H1 (cell line): ENCODE data around the gene SPOCK3. TPM values are rescaled to one million over a fixed set of nuclear protein-coding genes. Genes with fewer than 3 reads are reported as not detected.

Source experiments
- CTCF ChIA-PET: fragments of 300-600 bp; sonication (Branson Sonifier 250); formaldehyde crosslinking; loops from one replicate; lab custom pipeline; 2021; ENCODE audit not compliant: partially characterized antibody; lab: Charles Lee
- POLR2A ChIA-PET: fragments of 300-600 bp; sonication (Branson Sonifier 250); formaldehyde crosslinking; loops from one replicate; lab custom pipeline; 2021; ENCODE audit warnings: inconsistent platforms; ENCODE audit not compliant: partially characterized antibody; lab: Charles Lee
- DNase-seq, 2 experiments: peaks; one replicate each; pipeline versions ENCODE4 v3.0.0 to v3.0.0-alpha.2; 2010 to 2022; ENCODE audit warnings: low spot score in 2 of 2, low read depth in 1 of 2, mixed read lengths in 1 of 2
- FAIRE-seq: peaks from 2 replicates; lab custom pipeline; 2011; peaks lifted over from hg19 to GRCh38; lab: Jason Lieb, UNC
- H2AFZ ChIP-seq: 2 replicates; pipeline ENCODE4 v1.8.1; 2012; ENCODE audit warnings: low read length, inconsistent platforms
- H2AK5ac ChIP-seq: 2 replicates; pipeline ENCODE4 v1.6.1; 2013; ENCODE audit warnings: low read depth, low read length
- H2BK120ac ChIP-seq: replicated peaks from 2 replicates; pipeline ENCODE3; 2013; ENCODE audit warnings: low read depth, low read length, inconsistent platforms
- H2BK12ac ChIP-seq: 2 replicates; pipeline ENCODE4 v1.6.1; 2013; ENCODE audit warnings: low read depth, low read length
- H2BK15ac ChIP-seq: 2 replicates; pipeline ENCODE4 v1.6.1; 2013; ENCODE audit warnings: low read length
- H2BK20ac ChIP-seq: 2 replicates; pipeline ENCODE4 v1.6.1; 2013; ENCODE audit warnings: low read length
- H2BK5ac ChIP-seq: 2 replicates; pipeline ENCODE4 v1.6.1; 2013; ENCODE audit warnings: low read depth, low read length
- H3K14ac ChIP-seq: 2 replicates; pipeline ENCODE4 v1.6.1; 2013; ENCODE audit warnings: inconsistent platforms; ENCODE audit not compliant: insufficient read length
- H3K18ac ChIP-seq: 2 replicates; pipeline ENCODE4 v1.6.1; 2013; ENCODE audit warnings: low read length; ENCODE audit errors: extremely low read depth
- H3K23ac ChIP-seq: 2 replicates; pipeline ENCODE4 v1.6.1; 2013; ENCODE audit warnings: inconsistent platforms; ENCODE audit not compliant: insufficient read length
- H3K23me2 ChIP-seq: 2 replicates; pipeline ENCODE4 v1.6.1; 2013; ENCODE audit warnings: low read depth, low read length
- H3K27ac ChIP-seq: 2 replicates; pipeline ENCODE4 v1.6.1; 2011; ENCODE audit warnings: low read depth, low read length, inconsistent platforms
- H3K27me3 ChIP-seq, 4 experiments: replicated peaks in 1 of 4; 1 replicate in 1 of 4; 2 replicates in 3 of 4; pipeline versions ENCODE4 v1.6.1 to v1.8.1; 2011 to 2013; ENCODE audit warnings: low read length in 3 of 4, mild to moderate bottlenecking in 3 of 4, inconsistent platforms in 2 of 4, mixed read lengths in 2 of 4, moderate library complexity in 1 of 4; ENCODE audit not compliant: control insufficient read depth in 3 of 4, insufficient read depth in 3 of 4; ENCODE audit errors: extremely low read depth in 1 of 4
- H3K36me3 ChIP-seq, 4 experiments: 2 replicates each; pipeline versions ENCODE4 v1.6.1 to v1.8.1; 2011 to 2013; ENCODE audit warnings: mild to moderate bottlenecking in 4 of 4, low read length in 3 of 4, moderate library complexity in 2 of 4, control low read depth in 1 of 4, inconsistent platforms in 1 of 4; ENCODE audit not compliant: insufficient read depth in 4 of 4, control insufficient read depth in 2 of 4
- H3K4ac ChIP-seq: replicated peaks from 2 replicates; pipeline ENCODE3; 2013; ENCODE audit warnings: low read length, low read depth, mixed read lengths, inconsistent platforms; ENCODE audit not compliant: insufficient read length
- H3K4me1 ChIP-seq, 4 experiments: replicated peaks in 1 of 4; 1 replicate in 1 of 4; 2 replicates in 3 of 4; pipeline versions ENCODE4 v1.6.1 to v1.8.1; 2011 to 2013; ENCODE audit warnings: low read length in 3 of 4, inconsistent platforms in 2 of 4, mixed read lengths in 1 of 4; ENCODE audit not compliant: insufficient read depth in 4 of 4, control insufficient read depth in 3 of 4
- H3K4me2 ChIP-seq, 2 experiments: 2 replicates each; pipeline versions ENCODE4 v1.6.1 to v1.8.1; 2011 to 2013; ENCODE audit warnings: low read depth in 2 of 2, low read length in 2 of 2, control low read depth in 1 of 2, inconsistent platforms in 1 of 2, mild to moderate bottlenecking in 1 of 2; ENCODE audit not compliant: insufficient read depth in 1 of 2
- H3K4me3 ChIP-seq, 4 experiments: fragments of 200-600, 300-600 bp in 1 of 4; sonication (generic), shearing (Covaris generic), sonication (Bioruptor Twin) in 1 of 4; 2 replicates each; pipeline versions ENCODE4 v1.5.1 to v1.8.1; 2011 to 2016; ENCODE audit warnings: low read length in 4 of 4, low read depth in 3 of 4, control low read depth in 2 of 4, inconsistent platforms in 2 of 4, mild to moderate bottlenecking in 2 of 4, mixed read lengths in 1 of 4, moderate library complexity in 1 of 4; ENCODE audit not compliant: insufficient read depth in 2 of 4; ENCODE audit errors: extremely low read depth in 1 of 4
- H3K56ac ChIP-seq: replicated peaks from 2 replicates; pipeline ENCODE3; 2013; ENCODE audit warnings: low read depth, mild to moderate bottlenecking, mixed read lengths, low read length, inconsistent platforms; ENCODE audit not compliant: insufficient read length
- H3K79me1 ChIP-seq: 2 replicates; pipeline ENCODE4 v1.6.1; 2013; ENCODE audit warnings: low read depth, low read length, control low read depth
- H3K79me2 ChIP-seq, 2 experiments: 2 replicates each; pipeline versions ENCODE4 v1.6.1 to v1.8.1; 2012 to 2013; ENCODE audit warnings: low read length in 2 of 2, mild to moderate bottlenecking in 2 of 2, inconsistent platforms in 1 of 2; ENCODE audit not compliant: insufficient read depth in 2 of 2, control insufficient read depth in 1 of 2
- H3K9ac ChIP-seq, 4 experiments: replicated peaks in 1 of 4; 1 replicate in 1 of 4; 2 replicates in 3 of 4; pipeline versions ENCODE4 v1.6.1 to v1.8.1; 2011 to 2013; ENCODE audit warnings: low read depth in 3 of 4, low read length in 3 of 4, control low read depth in 2 of 4, mild to moderate bottlenecking in 2 of 4, moderate library complexity in 2 of 4, inconsistent platforms in 1 of 4; ENCODE audit errors: extremely low read depth in 1 of 4
- H3K9me3 ChIP-seq, 2 experiments: 2 replicates each; pipeline versions ENCODE4 v1.6.1 to v1.8.1; 2012 to 2013; ENCODE audit warnings: mild to moderate bottlenecking in 2 of 2, moderate library complexity in 2 of 2, control low read depth in 1 of 2, inconsistent platforms in 1 of 2, low read depth in 1 of 2, low read length in 1 of 2, mixed read lengths in 1 of 2; ENCODE audit not compliant: insufficient read depth in 2 of 2
- H4K20me1 ChIP-seq, 2 experiments: replicated peaks in 1 of 2; 2 replicates each; pipeline versions ENCODE3 to v1.8.1; 2011 to 2013; ENCODE audit warnings: inconsistent platforms in 2 of 2, low read length in 2 of 2, mild to moderate bottlenecking in 1 of 2; ENCODE audit not compliant: insufficient read depth in 2 of 2, control insufficient read depth in 1 of 2
- H4K5ac ChIP-seq: 2 replicates; pipeline ENCODE4 v1.6.1; 2013; ENCODE audit warnings: low read length, low read depth, mixed read lengths, inconsistent platforms; ENCODE audit not compliant: insufficient read length
- H4K8ac ChIP-seq: 2 replicates; pipeline ENCODE4 v1.8.0; 2013; ENCODE audit warnings: mild to moderate bottlenecking, moderate library complexity, low read length, inconsistent platforms; ENCODE audit not compliant: insufficient read depth; ENCODE audit errors: extremely low read depth
- H4K91ac ChIP-seq: replicated peaks from 2 replicates; pipeline ENCODE3; 2013; ENCODE audit warnings: low read length, mixed read lengths, inconsistent platforms; ENCODE audit not compliant: insufficient read length
- BRCA1 ChIP-seq: IDR thresholded peaks from 2 replicates; pipeline ENCODE4 v1.6.1; 2012; ENCODE audit warnings: low read depth, low read length, improper control_type of control experiment
- CTBP2 ChIP-seq: IDR thresholded peaks from 2 replicates; pipeline ENCODE4 v1.7.0; 2011; ENCODE audit warnings: borderline replicate concordance, mild to moderate bottlenecking, moderate library complexity, mixed read lengths, low read length; ENCODE audit not compliant: insufficient read depth, insufficient read length
- EGR1 ChIP-seq: IDR thresholded peaks from 2 replicates; pipeline ENCODE4 v1.6.1; 2011; ENCODE audit warnings: low read depth, low read length, borderline replicate concordance
- GABPA ChIP-seq: IDR thresholded peaks from 2 replicates; pipeline ENCODE4 v1.6.1; 2011; ENCODE audit warnings: mild to moderate bottlenecking, low read length, moderate library complexity, borderline replicate concordance; ENCODE audit not compliant: insufficient read depth
- MAX ChIP-seq: IDR thresholded peaks from 2 replicates; pipeline ENCODE4 v1.6.1; 2012; ENCODE audit warnings: inconsistent platforms
- POLR2A ChIP-seq, 2 experiments: IDR thresholded peaks; 1 replicate in 1 of 2; 2 replicates in 1 of 2; pipeline ENCODE4 v1.6.1; 2011; ENCODE audit warnings: low read depth in 2 of 2, low read length in 2 of 2, mild to moderate bottlenecking in 2 of 2; ENCODE audit errors: control extremely low read depth in 1 of 2
- RFX5 ChIP-seq: IDR thresholded peaks from 2 replicates; pipeline ENCODE4 v1.6.1; 2011; ENCODE audit warnings: low read depth, low read length, improper control_type of control experiment, borderline replicate concordance
- TAF7 ChIP-seq: optimal IDR thresholded peaks from 2 replicates; pipeline ENCODE3; 2011; ENCODE audit warnings: low read depth, mild to moderate bottlenecking, inconsistent platforms, low read length, moderate library complexity, borderline replicate concordance
- TBP ChIP-seq: IDR thresholded peaks from 2 replicates; pipeline ENCODE4 v1.6.1; 2011; ENCODE audit warnings: low read depth, low read length, improper control_type of control experiment
- WGBS, 2 experiments: shearing (Covaris generic) in 1 of 2; methylation state at CpG; one replicate each; pipeline versions ENCODE4 v1.1.6 to v1.1.7; 2013 to 2015; ENCODE audit warnings: low lambda C conversion rate in 2 of 2, mixed read lengths in 2 of 2, inconsistent platforms in 1 of 2, low coverage in 1 of 2, missing lambda C conversion rate in 1 of 2; ENCODE audit not compliant: insufficient replicate concordance in 2 of 2, insufficient coverage in 1 of 2, insufficient read length in 1 of 2; ENCODE audit errors: extremely low coverage in 1 of 2, missing lambda C conversion rate in 1 of 2; 5-methylcytosine and 5-hydroxymethylcytosine counted together
- polyA plus RNA-seq, 7 experiments: library from polyadenylated mRNA; depleted of rRNA in 3 of 7; stranded (reverse) in 5 of 7; unstranded in 2 of 7; fragments of >200 nt in 5 of 7; fragments of 200-250 nt in 2 of 7; gene quantifications; 1 replicate in 5 of 7; 2 replicates in 1 of 7; 4 replicates in 1 of 7; pipeline versions ENCODE4 v1.2.1 to v1.2.3, GENCODE V29; 2011 to 2013; ENCODE audit warnings: missing spikeins in 2 of 7, mixed read lengths in 2 of 7
- total RNA-seq: library from RNA; stranded (reverse); fragmentation: NEBNext Ultra II Directional; extraction: Animal tissue kit (Norgen Biotek cat#: 25700); gene quantifications from 2 replicates; pipeline ENCODE4 v1.2.1, GENCODE V29; 2021

The SPOCK3 gene
- total and polyA plus RNA-seq, 2 of the 8 experiments (the other 6 are each of a cell fraction or from before 2014, with no cell fraction given), result 0.14 to 0.60 TPM

DNA sequence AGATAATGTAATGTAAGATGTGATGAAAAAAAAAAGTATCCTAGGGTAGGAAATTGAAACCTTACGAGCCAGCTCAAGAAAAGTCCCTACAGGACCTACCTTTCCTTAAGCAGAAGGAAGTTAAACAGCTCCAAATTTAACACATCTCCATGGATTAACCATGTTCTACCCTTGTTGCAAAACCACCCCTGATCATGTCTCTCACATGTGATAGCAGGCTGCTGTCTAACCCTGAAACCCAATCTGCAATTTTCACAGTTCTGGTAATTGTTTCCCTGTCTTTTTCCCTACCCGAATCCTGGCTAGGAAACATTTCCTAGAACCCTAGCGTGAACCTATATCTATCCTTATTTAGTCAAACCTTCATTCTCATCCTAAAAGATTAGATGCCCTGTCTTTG lies 198.9 kb downstream of the SPOCK3 start:
- H2AK5ac ChIP-seq, result no peak overlapping the region
- H3K27ac ChIP-seq, result no peak overlapping the region
- POLR2A ChIA-PET, result no interaction called here
- TF ChIP-seq CTBP2, result no peak
- no peak for TF ChIP-seq TAF7
- no peak for TF ChIP-seq RFX5
- TF ChIP-seq BRCA1, result no peak
- TF ChIP-seq GABPA, result no peak
- no peak for TF ChIP-seq TBP
- TF ChIP-seq MAX, result no peak
- no peak for TF ChIP-seq POLR2A (IDR thresholded peaks at IDR 0.05; ENCODE audit: control extremely low read depth in 1 of 2, low read depth in 2 of 2, low read length in 2 of 2)
- no peak for TF ChIP-seq EGR1

More for the DNA sequence above, 198.9 kb downstream of the SPOCK3 start:
- H3K4me2 ChIP-seq, result no peak overlapping the region
- H3K14ac ChIP-seq, result no peak overlapping the region
- H4K20me1 ChIP-seq, result no peaks in the 10 kb centered on the region
- H3K9me3 ChIP-seq, result no peaks in the 10 kb centered on the region
- no peaks in the 10 kb centered on the region for H3K79me1 ChIP-seq
- no peak overlapping the region for H2BK20ac ChIP-seq
- no peak overlapping the region for H2BK5ac ChIP-seq
- H2AFZ ChIP-seq, result no peak overlapping the region
- H3K79me2 ChIP-seq, result no peaks in the 10 kb centered on the region
- no peaks in the 10 kb centered on the region for H3K4me1 ChIP-seq
- FAIRE-seq (no peak), DNase-seq (no peak)
- no peaks in the 10 kb centered on the region for H3K27me3 ChIP-seq
- no peak overlapping the region for H3K4ac ChIP-seq
- no peak overlapping the region for H4K91ac ChIP-seq
- CTCF ChIA-PET, result interaction anchor here (3.4 kb wide), 1 partner anchor 13 kb away, joined by 15 read pairs; no protein-coding TSS in a partner anchor
- H3K23me2 ChIP-seq, result no peaks in the 10 kb centered on the region
- H2BK12ac ChIP-seq, result no peak overlapping the region
- H2BK15ac ChIP-seq, result no peak overlapping the region
- no peak overlapping the region for H3K4me3 ChIP-seq
- no peaks in the 10 kb centered on the region for H3K36me3 ChIP-seq
- H3K18ac ChIP-seq, result no peak overlapping the region
- H4K5ac ChIP-seq, result no peak overlapping the region
- no peak overlapping the region for H3K23ac ChIP-seq
- no peak overlapping the region for H3K56ac ChIP-seq
- WGBS, 2 experiments, result 80% methylated on average over 3 of the region's 3 CpGs; no CpG with 5 or more reads in 1 of the 2 experiments
- H4K8ac ChIP-seq, result no peak overlapping the region
- H2BK120ac ChIP-seq, result no peak overlapping the region
- no peak overlapping the region for H3K9ac ChIP-seq
